Umbilical cord (tissue), 2 donors: ENCODE measurements around the gene ZDHHC8. TPM values are rescaled to one million over a fixed set of nuclear protein-coding genes. Genes with fewer than 3 reads are reported as not detected.

Source experiments
- DNase-seq: peaks from one replicate; pipeline ENCODE4 v3.0.0-alpha.2; 2015; ENCODE audit warnings: low spot score
- total RNA-seq: library from RNA; depleted of rRNA; stranded (reverse); fragments of >200 nt; gene quantifications from one replicate; pipeline ENCODE4 v1.2.3, GENCODE V29; 2014; ENCODE audit warnings: low replicate concordance; ENCODE audit not compliant: insufficient read depth

ZDHHC8 gene
- total RNA-seq, 1 donor from 2014 or later, result 2.2 TPM

DNA sequence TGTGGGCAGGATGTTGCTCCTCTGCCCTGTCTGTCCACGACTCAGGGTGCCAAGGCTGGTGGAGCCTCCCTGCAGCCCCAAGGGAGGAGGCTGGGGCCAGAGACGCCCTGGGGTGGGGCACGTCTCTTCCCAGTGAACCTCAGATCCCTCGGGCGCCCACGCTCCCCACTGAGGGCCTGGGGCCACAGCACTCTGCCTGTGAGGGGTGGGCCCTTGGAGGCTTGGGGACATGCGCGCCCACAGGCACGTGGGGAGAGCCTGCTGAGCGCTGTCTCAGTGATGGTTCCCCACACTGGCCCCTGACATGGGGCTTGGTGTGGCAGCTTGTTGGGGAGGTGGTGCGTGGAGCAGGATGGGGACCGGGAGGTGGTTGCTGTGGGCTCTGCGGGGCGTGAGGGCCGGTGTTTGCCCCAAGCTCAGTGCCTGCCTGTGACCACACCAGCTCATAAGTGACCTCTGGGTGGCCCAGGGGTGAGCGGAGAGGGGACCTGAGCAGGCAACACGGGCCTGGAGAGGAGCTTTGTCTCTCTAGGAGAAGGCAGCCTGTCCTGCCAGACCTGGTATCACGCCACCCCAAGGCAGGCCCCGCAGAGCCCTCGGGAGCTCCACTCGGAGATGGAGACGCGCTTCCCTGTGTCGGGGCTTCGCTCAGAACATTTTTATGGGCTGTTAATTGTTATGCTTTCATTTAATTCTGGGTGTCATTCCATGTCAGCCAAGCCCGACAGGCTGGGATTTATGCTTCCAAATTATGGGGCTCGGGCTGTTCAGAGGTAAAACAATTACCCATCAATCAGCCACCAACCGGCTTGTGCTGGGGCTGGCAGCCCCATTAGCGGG is 46.7 kb downstream of the ZDHHC8 start:
- DNase-seq, result no peak

DNA sequence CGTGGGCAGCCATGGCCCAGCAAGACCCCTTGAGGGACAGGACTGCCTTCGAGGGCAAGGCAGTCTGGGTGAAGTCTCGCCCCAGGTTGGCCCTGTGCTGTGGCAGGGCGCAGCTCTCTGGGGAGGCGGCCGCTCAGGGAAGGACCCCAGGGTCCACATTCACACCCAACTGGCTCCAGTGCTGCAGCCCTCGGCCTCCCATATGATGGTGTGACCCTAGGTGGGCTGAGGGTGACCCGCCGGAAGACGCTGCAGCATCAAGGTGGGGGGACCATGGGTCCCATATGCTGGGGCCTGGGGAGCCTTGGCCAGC is 47.3 kb downstream of the ZDHHC8 start:
- DNase-seq, result no peak

DNA sequence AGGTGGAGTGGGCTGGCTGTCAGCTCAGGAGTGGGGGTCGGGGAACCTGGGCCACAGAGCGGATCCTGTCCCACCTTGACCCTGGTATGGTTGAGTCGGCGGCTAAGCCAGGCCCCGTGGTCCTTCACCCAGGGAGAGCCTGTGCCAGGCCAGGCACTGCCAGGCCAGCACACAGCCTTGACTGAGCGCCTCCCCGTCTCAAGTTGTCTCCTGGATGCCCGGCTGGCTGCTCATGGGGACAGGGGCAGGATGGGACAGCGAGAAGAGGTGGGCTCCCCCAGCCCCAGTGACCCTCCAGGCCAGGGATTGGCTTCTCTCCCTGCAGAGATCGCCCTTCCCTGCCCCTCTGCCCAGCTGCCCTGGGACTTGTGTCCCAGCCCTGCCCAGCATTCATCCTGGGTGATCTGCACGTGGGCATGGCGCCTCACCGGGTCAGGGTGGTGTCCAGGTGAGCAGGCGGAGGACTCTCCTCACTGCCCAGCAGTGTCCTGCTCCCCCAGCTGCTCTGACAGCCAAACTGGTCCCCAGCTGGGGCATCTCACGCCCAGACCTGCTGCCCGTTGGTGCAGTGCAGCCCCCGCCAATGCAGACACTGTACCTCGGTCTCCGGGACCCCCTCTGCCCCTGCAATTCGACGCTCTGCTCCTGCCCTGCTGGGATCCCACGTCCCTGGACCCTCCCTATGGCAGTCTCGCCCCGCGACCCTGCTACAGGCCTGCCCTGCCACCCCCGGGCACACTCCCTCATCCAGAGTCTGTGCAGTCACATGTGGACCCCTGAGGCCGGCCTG is 48.0 kb downstream of the ZDHHC8 start:
- no peak for DNase-seq

DNA sequence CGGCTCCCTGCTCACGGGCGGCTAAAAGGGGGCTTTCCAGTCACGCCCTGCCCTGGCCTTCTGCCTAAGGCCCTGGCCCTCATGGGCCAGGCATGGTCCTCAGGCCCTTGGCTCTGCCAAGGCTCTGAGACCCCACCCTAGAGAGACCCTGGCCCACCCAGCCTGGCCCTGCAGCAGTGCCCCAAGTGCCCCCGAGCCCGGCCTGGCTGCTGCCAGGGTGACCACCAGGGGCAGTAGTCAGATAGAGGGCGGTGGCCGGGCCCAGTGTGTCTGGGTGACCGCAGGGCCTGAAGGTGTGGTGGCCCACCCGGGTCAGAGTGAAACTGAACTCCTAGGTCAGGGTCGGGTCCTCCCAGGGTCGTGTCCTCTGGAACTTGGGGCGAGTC is 48.6 kb downstream of the ZDHHC8 start:
- no peak for DNase-seq

DNA sequence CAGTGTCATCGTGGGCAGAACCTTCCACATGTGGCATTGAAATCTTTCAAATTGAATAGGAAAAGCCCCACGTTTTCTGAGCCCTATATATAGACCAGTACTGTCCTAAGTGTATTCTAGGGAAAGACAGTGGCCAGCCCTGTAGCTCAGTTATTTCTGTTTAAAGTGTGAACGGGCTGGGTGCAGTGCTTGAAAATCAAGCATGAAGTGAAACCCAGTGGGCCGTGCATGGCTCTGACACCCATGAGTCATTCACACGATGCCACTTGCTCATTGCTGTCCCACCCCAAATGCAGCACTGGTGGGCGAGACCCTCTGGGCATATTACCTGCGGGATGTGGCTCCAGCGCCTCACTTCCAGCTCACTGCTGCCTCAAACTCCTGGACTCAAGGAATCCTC is 49.0 kb downstream of the ZDHHC8 start:
- DNase-seq, result no peak

DNA sequence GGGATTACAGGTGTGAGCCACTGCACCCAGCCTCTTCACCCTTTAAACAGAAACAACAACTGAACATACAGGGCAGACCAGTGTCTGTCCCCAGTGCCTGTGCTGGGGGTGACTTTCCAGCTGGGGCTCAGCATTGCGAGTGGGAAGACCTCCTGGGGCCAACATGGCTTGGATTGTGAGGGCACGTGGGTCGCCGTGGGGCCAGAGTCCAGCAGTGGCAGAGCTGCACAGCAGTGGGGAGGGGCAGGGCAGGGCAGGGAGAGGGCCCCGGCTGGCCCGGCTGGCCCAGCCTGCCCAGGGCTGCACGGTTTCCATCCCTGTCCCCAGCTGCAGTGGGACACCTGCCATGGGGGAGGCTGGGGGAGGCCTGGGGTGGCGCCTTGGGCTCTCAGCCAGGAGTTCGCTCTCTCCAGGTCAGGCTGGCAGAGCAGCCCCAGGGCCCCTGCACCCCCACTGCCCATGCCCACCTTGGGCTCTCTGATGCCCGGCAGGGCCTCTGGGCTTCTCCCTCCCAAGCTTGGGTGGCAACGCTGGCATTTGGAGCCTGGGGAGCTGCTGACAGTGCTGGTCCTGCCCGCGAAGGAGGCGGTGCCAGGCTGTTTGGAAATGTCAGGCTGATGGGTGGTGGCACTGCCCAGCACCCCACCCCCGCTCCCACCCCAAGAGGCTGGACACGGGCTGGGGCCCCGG is 49.7 kb downstream of the ZDHHC8 start:
- no peak for DNase-seq

DNA sequence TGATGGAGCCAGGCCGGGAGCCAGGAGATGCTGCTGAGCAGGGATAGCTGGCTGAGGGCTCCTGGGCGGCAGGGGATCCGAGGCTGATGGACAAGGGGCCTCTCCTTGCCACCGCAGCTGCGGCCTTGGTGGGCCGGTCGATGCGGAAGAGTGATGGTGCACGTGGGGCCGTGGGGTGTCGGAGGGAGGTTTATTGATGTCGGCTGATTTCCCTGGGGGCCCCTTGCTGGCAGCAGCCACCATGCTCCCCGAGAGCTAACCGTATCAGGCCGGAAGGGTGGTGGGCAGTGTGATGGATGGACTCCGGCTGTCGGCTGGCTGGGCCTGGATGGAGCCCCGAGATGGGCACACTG is 50.3 kb downstream of the ZDHHC8 start:
- no peak for DNase-seq

DNA sequence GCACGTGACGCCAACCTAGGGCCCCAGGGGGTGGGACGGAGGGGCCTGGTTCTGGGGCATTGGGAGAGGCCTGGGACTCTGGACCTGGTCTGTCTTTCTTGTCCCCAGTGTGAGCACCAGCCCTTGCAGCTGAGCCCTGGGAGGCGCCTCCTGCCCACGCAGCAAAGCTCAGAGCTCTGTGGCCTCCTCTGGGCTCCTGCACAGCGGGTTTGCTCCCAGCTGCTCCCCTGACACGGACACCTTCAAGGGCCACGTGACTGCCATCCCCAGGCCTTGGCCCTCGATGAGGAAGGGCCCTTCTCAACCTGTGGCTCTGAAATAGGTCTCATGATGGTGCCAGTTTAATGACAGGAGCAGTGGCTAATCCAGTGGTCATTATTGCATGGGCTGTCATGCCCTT is 50.8 kb downstream of the ZDHHC8 start:
- DNase-seq, result no peak

DNA sequence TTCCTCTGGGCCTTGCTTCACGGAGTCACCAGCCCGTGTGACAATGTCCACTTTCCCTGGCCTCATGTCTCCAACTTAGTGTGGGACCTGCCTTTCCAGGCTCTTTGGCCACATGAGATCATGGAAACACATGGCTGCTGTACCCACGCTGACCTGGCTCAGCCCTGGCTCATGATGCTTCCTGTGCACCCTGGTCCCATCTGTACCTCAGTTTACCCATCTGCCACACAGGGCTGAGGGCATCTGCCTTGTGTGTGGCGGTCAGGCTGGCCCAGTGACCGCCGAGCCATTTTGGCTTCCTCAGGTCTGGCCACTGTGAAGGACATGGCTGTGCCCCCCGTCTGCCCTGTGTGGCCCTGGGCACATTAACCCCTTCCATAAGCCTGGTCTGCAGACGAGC is 51.5 kb downstream of the ZDHHC8 start:
- no peak for DNase-seq

DNA sequence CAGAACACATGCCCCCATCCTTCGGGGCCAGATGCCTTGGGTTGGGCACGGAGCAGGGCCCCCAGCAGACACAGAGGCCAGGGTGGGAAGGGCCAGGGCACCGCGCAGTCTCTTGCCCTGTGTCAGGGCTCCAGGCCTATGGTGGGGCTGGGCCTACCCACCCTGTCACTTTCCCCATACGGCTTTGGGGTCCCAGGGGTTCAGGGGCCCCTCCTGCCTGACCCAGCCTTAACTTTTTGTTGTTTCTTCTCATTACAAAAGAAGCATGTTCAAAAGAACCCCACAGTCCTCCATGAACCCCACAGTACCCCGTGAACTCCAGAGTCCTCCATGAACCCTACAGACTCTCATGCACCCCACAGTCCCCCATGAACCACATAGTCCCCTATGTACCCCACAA is 52.2 kb downstream of the ZDHHC8 start:
- DNase-seq, result no peak

DNA sequence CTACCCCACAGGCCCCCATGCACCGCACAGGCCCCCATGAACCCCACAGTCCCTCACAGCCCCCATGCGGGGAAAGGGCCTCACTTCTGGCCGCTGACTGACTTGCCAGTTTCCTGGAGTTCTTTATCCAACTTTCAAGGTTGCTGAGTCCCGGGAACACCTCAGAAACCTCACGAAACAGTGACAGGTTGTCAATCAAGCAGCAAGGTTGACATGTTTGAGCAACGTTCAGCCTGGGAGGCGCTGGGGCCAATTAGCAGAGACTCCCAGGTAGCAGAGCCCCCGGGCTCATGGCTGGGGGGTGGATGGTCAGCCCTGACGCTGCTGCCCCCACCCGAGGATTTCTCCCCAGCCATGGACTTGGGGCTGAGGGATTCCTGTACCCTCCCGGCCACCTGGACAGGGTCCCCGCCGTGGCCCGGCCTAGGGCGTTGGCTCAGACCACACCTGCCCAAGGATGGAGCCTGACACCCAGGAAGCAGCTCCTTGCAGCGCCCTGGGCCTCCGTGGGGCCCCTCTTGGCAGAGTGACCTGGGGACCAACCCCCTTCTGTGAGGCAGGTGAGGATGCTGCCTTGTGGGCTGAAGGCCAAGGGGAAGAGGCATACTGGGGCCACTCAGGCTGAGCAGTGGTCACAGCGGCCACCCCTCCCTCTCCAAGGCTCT is 53.0 kb downstream of the ZDHHC8 start:
- no peak for DNase-seq

DNA sequence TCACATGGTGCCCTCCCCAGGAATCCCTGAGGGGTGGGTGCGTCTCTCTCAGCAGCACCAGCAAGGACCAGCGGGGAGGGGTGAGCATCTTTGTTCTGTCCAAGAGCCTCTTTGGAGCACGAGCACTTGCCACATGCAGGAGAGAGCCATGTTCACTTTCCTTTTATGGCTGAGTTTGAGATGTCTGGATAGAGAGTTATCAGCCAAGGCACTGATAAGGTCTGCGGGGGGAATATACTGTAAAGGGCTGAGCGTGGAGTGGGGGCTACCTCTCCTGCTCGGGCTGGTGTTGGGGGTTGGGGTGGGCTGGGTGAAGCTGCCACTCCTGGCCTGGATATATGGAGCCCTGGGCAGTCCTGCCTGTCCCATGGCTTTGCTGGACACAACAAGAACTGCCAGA is 54.1 kb downstream of the ZDHHC8 start:
- DNase-seq, result no peak

DNA sequence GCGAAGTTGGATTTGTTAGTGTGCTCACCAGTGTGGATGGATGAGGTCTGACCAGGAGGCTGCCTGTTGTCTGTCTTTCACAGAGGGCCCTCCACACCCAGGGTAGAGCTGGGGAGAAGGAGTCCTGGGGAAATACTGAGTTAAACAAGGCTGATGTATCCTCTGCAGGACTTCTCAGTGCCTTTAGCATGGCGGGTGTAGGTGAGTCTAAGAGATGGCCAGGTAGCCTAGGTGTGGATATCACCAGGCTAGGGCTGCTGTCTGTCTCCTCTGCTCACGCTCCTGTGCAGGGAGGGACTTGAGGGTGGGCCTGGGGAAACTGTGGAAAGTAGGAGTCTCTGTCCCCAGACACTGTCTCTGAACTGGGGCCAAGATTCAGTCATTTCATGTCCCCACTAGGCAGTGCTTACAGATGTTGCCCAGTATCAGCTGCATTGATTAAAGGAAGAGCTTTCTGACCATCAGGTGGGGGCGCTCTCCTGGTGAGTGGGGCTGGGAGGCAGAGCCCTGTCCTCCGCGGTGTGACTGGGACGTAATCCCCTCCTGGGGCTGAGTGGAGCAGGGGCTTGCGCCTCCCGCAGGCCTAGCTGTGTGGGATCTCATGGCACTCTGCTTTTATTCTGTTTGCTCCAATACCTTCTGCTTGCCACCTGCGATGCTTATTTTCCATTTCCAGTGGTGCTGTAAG is 54.7 kb downstream of the ZDHHC8 start:
- DNase-seq, result no peak

DNA sequence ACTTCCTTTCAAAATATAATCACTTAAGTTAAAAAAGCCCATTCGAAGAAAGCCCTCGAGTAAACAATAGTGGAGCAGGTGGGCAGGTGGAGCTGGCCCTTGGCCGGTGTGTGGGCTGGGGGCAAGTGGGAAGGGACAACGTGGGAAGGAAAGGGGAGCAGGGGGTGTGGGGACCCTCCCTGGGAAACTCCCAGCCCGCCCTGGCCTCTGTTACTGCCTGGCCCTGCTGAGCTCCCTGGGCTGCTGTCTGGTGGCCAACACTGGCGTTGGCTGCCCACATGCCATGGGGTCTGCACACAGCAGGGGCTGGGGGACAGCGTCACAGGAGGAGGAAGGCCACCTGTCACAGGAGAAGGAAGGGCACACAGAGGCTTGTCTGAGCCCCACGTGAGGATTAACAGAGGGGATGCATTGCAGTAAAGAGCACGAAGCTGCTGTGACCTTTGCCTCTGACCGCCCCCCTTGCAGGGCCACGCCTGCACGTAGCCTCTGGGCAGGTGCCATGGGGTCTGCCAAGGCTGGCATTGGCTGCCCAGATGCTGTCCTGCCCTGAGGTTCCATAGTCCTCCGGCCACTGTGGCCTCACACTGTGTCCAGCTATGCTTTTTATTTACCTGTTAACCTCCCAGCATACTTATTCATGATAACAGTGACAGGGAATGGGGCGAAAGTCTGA is 55.4 kb downstream of the ZDHHC8 start:
- no peak for DNase-seq

DNA sequence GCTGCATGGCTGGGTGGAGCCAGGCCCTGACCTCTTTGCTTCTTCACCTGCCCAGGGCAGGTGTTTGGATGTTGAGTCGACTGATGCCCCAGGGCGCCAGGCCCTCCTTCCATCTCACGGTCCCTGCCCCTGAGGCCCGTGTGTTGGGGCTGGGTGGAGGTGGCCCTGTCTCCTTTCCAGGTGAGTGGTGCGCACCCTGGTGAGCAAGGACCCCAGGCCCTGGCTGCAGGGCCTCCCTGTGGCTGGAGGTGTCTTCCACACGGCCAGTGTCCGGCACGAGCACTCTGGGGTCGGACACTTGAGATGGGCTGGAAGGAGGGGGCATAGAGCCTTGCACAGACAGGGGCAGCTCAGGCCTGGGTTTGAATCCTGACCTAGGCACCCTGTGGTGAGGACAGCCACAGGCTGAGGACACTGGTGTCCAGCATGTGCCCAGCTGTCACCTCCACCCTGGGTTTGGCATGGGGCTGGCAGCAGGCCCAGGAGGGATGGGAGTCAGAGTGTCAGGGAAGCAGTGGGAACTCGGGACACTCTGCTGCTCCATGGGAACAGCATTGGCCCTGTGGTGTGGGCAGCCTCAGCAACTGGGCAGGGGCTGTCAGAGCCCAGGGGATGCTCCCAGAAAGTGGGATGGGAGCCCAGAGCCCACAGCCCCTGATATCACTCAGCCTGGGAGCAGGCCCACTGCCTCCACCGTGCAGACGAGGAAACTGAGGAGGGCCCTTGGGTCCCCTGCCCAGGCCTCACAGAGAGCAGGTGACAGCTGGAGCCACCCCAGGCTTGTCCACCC is 56.4 kb downstream of the ZDHHC8 start:
- DNase-seq, result no peak

DNA sequence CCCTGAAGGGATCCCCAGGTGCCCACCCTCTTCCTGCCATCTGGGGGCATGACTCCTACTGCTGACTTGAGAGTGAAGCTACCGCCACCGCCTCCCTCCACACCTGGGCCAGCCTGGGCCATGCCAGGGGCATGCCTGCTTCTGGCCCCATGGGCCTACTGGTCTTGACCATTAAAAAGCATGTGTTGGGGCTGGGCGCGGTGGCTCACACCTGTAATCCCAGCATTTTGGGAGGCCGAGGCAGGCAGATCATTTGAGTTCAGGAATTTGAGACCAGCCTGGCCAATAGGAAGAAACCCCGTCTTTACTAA is 56.9 kb downstream of the ZDHHC8 start:
- DNase-seq, result no peak

DNA sequence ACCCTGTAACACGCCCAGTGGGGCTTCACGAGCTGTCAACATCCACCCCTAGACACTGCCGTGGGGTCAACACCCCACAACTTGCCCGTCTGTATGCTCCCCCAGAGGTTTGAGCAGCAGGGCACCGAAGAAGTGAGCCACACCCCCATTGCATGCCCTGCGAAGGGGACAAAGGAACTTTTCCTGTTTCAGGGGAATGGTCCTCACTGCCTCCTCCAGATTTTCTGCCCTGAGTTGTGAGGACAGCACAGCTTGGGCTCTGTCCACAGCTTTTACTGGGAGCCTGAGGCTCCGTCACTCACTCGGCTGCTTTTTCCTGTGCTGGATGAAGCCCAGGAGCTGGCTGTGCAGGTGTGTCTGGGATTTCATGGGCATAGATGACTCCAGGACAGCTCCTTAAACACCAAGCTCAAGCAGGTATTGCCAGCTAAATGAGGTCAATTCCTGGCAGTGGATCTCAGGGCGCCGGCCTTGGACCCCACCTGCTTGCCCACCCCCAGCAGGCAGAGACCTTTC is 59.5 kb downstream of the ZDHHC8 start:
- no peak for DNase-seq

DNA sequence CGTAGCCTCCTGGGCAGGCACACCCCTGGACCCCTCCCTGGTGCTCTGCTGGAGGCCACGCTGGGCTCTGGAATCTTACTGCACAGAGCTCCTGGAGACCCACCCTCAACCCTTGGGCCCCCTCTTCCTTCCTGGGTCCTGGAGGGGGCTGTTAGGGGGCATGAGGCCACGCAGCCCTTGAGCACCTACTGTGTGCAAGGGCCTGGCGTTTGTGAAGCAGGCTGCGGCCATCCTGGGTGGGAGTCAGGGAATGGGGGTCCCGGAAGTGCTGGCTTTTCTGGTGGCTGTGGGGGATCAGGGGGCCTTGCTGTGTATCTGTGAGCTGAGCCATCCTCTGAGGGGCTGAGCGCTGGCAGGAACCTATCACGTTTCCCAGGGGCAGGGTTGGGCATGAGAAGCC is 60.2 kb downstream of the ZDHHC8 start:
- no peak for DNase-seq

DNA sequence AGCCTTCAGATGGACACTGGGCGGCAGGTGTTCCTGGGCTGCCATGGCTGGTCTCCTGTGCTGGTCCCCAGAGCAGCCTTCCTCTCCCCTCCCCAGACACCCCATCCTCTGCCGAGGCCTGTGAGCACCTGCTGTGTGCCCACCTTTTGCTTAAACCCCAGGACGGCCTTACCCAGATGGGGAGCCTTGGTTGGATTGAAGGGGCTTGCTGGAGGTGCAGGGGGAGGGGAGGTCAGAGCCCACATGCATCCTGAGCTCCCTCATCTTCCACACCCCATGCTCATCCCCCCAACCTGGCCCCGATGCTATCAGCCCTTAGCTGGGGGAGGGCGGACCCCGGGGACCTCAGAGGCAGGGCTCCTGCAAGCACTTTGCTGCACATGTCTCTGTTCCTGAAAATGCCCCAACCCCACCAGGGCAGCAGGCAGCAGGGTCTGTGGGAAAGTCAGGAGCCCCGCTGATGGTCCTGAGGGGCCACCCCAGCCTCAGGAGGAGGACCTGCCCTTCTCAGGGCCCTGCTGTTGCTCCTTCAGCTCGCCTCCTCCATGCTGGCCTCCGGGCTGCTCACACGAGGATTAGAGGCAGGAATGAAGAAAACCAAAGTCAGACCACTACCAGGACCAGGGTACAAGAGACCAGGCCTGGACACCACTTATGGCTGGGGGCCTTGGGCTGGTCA is 60.8 kb downstream of the ZDHHC8 start:
- DNase-seq, result no peak
